HCT116 (cell line): ENCODE data around the gene RPL10.
"Not testable (repeated sequence)": the region's sequence is repeated elsewhere in the genome, so short reads cannot be mapped to it uniquely, and the experiment has no call there.

ENCODE experiments used
- CTCF ChIP-seq, 3 experiments: fragments of 200-600 bp in 1 of 3; sonication (generic) in 1 of 3; IDR thresholded peaks in 2 of 3; conservative IDR thresholded peaks in 1 of 3; 2 replicates each; pipeline ENCODE4 v1.5.1; 2012 to 2017; ENCODE audit warnings: low read depth in 2 of 3, low read length in 2 of 3, antibody characterized with exemption in 1 of 3, borderline replicate concordance in 1 of 3, control low read depth in 1 of 3, mild to moderate bottlenecking in 1 of 3, mixed read lengths in 1 of 3, mixed run types in 1 of 3, moderate library complexity in 1 of 3; ENCODE audit not compliant: insufficient read depth in 1 of 3
- ELF1 ChIP-seq: IDR thresholded peaks from 2 replicates; pipeline ENCODE4 v1.6.1; 2012; ENCODE audit warnings: low read depth, borderline replicate concordance
- POLR2A ChIP-seq: IDR thresholded peaks from 2 replicates; pipeline ENCODE4 v1.7.0; 2011; ENCODE audit warnings: borderline replicate concordance; ENCODE audit not compliant: insufficient read depth, insufficient read length; ENCODE audit errors: extremely low read depth
- POLR2AphosphoS5 ChIP-seq: IDR thresholded peaks from 2 replicates; pipeline ENCODE4 v1.6.1; 2011; ENCODE audit warnings: mild to moderate bottlenecking, low read depth, low read length, moderate library complexity
- RAD21 ChIP-seq: IDR thresholded peaks from 2 replicates; pipeline ENCODE4 v1.6.1; 2012; ENCODE audit warnings: low read depth, mild to moderate bottlenecking
- SIN3A ChIP-seq: IDR thresholded peaks from 2 replicates; pipeline ENCODE4 v1.6.1; 2012; ENCODE audit warnings: low read depth
- SP1 ChIP-seq: IDR thresholded peaks from 2 replicates; pipeline ENCODE4 v1.6.1; 2012; ENCODE audit warnings: low read depth
- SRF ChIP-seq: IDR thresholded peaks from 2 replicates; pipeline ENCODE4 v1.6.1; 2012; ENCODE audit warnings: low read depth
- ZNF274 ChIP-seq: fragments of 200-500 bp; sonication (Bioruptor generic); IDR thresholded peaks from 2 replicates; pipeline ENCODE4 v1.6.1; 2014; ENCODE audit warnings: mild to moderate bottlenecking, low read depth, low read length, inconsistent platforms
- TF ChIP-seq, protein P1 (sequence below): IDR thresholded peaks from 2 replicates; pipeline ENCODE4 v1.6.1; 2012

DNA sequence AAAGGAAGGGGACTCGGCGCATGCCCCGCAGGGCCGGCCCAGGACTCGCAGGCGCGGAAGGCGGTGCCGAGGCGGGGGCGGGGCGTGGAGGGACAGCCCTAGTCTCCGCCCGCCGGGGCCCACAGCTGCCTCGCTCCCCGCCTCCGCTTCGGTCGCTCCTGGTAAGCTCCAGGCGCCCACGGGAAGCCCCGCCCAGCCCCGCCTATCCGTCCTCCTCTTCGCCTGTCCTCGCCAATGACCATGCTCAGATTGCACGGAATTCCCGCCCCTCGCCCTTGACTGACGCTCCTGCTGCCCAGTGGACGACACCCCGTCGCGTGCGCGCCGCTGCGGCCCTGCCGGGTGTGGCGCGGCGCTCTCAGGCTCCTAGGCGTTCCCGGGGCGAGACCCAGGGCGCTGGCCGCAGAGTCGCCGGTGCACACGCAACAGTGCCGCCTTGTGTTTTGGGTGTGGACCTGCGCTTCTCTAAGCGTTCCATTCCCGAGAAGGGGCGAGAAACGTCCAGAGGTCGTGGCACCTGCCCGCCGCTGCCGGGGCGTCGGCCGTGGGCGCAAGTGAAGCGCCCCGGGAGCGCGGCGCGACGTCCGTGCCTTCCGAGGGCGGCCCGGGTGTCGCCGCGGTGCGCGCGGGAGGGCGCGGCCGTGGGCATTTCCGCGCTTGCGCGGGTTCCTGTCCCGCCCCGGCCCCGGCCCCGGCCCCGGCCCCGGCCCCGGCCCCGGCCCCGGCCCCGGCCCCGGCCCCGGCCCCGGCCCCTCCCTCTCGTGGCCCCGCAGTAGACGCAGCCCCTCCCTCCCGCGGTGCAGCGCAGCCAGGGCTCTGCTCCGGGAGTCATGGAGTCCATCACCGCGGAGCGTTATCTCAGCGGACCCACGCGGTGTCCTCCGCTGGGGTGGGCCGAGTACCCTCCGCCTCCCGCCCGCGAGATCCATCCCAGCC lies 8.1 kb upstream of the RPL10 start:
- not testable (repeated sequence) for TF ChIP-seq SP1; CTCF (IDR thresholded peaks at IDR 0.05 in 2 of 3, conservative IDR thresholded peaks at IDR 0.05 in 1 of 3; ENCODE audit: borderline replicate concordance in 1 of 3, insufficient read depth in 1 of 3, low read depth in 2 of 3, low read length in 2 of 3); POLR2A; SIN3A; SRF; POLR2AphosphoS5; RAD21; ELF1; ZNF274
- TF ChIP-seq, protein P1, sequence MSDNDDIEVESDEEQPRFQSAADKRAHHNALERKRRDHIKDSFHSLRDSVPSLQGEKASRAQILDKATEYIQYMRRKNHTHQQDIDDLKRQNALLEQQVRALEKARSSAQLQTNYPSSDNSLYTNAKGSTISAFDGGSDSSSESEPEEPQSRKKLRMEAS, result not testable (repeated sequence)
